ENCODE results near the gene CRYBG3. TPM values are rescaled to one million over a fixed set of nuclear protein-coding genes. Genes with fewer than 3 reads are reported as not detected.

The CRYBG3 gene
- total RNA-seq, 1 experiment from 2014 or later, result 17.2 TPM

DNA sequence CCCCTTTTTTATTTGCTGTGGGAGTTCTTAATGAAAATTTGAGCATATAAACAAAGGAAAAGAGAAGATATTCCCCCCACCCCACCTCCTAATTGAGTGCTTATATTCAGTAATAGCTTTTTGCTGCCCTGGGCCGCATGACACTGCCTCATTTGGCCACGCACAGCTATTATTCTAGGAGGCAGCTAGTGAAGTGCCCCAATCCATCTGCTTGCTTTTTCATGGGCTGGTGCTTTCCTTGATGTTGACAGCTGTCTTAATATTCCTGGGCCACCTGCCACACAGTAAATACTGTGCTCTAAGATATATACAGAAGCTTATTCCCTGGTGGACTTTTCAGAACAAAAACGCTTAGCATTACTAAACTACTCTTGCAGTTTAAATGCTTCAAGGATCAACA is 3.8 kb upstream of the CRYBG3 start:
- Histone ChIP-seq H3K27ac (no peak overlapping the region), H2AFZ (no peak overlapping the region), H3K9me3 (ENCODE audit: insufficient read depth, low read depth) (no peaks in the 10 kb centered on the region; the same call in 1 of the 2 replicates), H4K20me1 (ENCODE audit: insufficient read depth) (no peaks in the 10 kb centered on the region), H3K79me2 (ENCODE audit: low read depth) (peaks cover 2% of the 10 kb centered on the region), H3K9me2 (ENCODE audit: insufficient read depth) (no peaks in the 10 kb centered on the region), H3F3A (ENCODE audit: insufficient read depth, low read depth) (peaks cover 11% of the 10 kb centered on the region; the same call in 1 of the 2 replicates), H3K4me2 (no peak overlapping the region), H3K4me3 (no peak overlapping the region), H3K36me3 (ENCODE audit: low read depth) (no peaks in the 10 kb centered on the region), H3K27me3 (ENCODE audit: insufficient read depth, low read depth) (no peaks in the 10 kb centered on the region), H3K4me1 (replicated peaks; ENCODE audit: insufficient read depth) (peaks cover 22% of the 10 kb centered on the region)
- no peak for DNase-seq
- POLR2A ChIA-PET (ENCODE audit: unreplicated experiment), result interaction anchor here (0.5 kb wide), 1 partner anchor 19 kb away, joined by 6 read pairs; no protein-coding TSS in a partner anchor
- no peak for TF ChIP-seq EZH2 (IDR thresholded peaks at IDR 0.05; ENCODE audit: low read depth)
- TF ChIP-seq, protein P1, sequence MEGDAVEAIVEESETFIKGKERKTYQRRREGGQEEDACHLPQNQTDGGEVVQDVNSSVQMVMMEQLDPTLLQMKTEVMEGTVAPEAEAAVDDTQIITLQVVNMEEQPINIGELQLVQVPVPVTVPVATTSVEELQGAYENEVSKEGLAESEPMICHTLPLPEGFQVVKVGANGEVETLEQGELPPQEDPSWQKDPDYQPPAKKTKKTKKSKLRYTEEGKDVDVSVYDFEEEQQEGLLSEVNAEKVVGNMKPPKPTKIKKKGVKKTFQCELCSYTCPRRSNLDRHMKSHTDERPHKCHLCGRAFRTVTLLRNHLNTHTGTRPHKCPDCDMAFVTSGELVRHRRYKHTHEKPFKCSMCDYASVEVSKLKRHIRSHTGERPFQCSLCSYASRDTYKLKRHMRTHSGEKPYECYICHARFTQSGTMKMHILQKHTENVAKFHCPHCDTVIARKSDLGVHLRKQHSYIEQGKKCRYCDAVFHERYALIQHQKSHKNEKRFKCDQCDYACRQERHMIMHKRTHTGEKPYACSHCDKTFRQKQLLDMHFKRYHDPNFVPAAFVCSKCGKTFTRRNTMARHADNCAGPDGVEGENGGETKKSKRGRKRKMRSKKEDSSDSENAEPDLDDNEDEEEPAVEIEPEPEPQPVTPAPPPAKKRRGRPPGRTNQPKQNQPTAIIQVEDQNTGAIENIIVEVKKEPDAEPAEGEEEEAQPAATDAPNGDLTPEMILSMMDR (conservative IDR thresholded peaks at IDR 0.05), result no peak
- BruUV-seq (replicated peaks), result no TSS peak
- intact Hi-C loops (cut with micrococcal nuclease; ENCODE audit: unreplicated experiment), result no loop called here
- CTCF ChIA-PET, result no interaction called here

DNA sequence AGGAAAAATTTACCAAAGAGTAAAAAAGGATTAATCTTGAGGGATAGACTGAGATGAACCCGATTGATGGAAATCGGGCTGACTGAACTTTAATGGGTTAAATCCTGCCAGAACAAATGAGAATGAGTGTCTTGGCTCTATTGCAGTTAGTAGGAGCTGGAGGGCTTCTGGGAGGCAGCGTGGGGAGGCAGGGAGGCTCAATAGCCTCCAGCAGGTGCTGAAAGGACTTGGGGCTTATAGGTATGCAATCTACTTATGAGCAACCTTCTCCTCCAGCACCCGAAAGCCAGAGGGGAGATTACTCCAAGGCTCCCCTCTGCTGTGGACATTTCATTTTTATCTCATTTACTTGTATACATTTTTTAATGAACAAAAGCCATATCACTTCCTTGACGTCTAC is 1.0 kb upstream of the CRYBG3 start:
- Histone ChIP-seq H2AFZ (peak overlapping the region; percentile 98), H3K79me2 (ENCODE audit: low read depth) (peaks cover 30% of the 10 kb centered on the region), H3K36me3 (ENCODE audit: low read depth) (no peaks in the 10 kb centered on the region), H3F3A (ENCODE audit: insufficient read depth, low read depth) (peaks cover 11% of the 10 kb centered on the region; the same call in 1 of the 2 replicates), H3K4me2 (peak overlapping the region; percentile 85), H3K27ac (no peak overlapping the region), H4K20me1 (ENCODE audit: insufficient read depth) (no peaks in the 10 kb centered on the region), H3K4me1 (replicated peaks; ENCODE audit: insufficient read depth) (peaks cover 24% of the 10 kb centered on the region), H3K9me2 (ENCODE audit: insufficient read depth) (no peaks in the 10 kb centered on the region), H3K27me3 (ENCODE audit: insufficient read depth, low read depth) (no peaks in the 10 kb centered on the region), H3K9me3 (ENCODE audit: insufficient read depth, low read depth) (no peaks in the 10 kb centered on the region), H3K4me3 (peak overlapping the region; percentile 71)
- no peak for TF ChIP-seq EZH2 (IDR thresholded peaks at IDR 0.05; ENCODE audit: low read depth)
- TF ChIP-seq, protein P1 (conservative IDR thresholded peaks at IDR 0.05), result no peak
- intact Hi-C loops (cut with micrococcal nuclease; ENCODE audit: unreplicated experiment), result loop anchor here (5.0 kb wide), 1 partner anchor 97 kb away; no protein-coding TSS in a partner anchor
- ChIA-PET POLR2A (ENCODE audit: unreplicated experiment) (interaction anchor here (1.0 kb wide), 1 partner anchor 21 kb away, joined by 9 read pairs; no protein-coding TSS in a partner anchor), CTCF (interaction anchor here (0.8 to 1.2 kb wide), 2 partner anchors 56 to 202 kb away, joined by 3 to 10 read pairs; partner anchors contain the start of gene ARL6)
- DNase-seq, result peak in 1 of 2 experiments; percentile 7
- no TSS peak for BruUV-seq (replicated peaks)

DNA sequence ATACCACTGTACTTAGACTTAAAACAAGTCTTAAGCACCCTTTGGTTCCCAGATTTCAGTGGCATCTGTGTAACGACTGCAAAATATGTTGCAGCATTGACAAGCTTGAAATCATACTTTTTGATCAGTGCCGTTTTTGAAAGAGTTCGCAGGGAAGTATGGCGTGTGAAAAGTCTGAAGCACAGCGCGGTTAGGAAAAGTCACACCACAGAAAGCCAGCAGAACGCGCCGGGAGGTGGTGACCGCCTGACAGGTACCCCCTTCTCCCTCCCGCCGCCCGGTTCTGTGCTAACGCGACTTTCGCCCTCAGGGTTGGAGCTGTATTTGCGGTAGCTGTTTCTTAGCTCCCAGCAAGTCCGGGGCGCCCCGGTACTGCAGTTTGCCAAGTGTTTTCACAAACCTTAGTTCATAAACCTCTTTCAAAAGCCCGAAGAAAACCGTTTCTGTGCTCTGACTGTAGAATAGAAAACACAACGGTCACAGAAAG is 481 bp upstream of the CRYBG3 start:
- Histone ChIP-seq H3K4me1 (replicated peaks; ENCODE audit: insufficient read depth) (peaks cover 19% of the 10 kb centered on the region), H3K27ac (peak overlapping the region; percentile 13), H3K27me3 (ENCODE audit: insufficient read depth, low read depth) (no peaks in the 10 kb centered on the region), H3K4me2 (peak overlapping the region; percentile 85), H3F3A (ENCODE audit: insufficient read depth, low read depth) (peaks cover 11% of the 10 kb centered on the region; the same call in 1 of the 2 replicates), H3K79me2 (ENCODE audit: low read depth) (peaks cover 36% of the 10 kb centered on the region), H3K36me3 (ENCODE audit: low read depth) (no peaks in the 10 kb centered on the region), H2AFZ (peak overlapping the region; percentile 98), H3K9me2 (ENCODE audit: insufficient read depth) (no peaks in the 10 kb centered on the region), H3K9me3 (ENCODE audit: insufficient read depth, low read depth) (no peaks in the 10 kb centered on the region), H4K20me1 (ENCODE audit: insufficient read depth) (no peaks in the 10 kb centered on the region), H3K4me3 (peak overlapping the region; percentile 71)
- peak in 1 of 2 experiments; percentile 75 for DNase-seq
- ChIA-PET CTCF (interaction anchor here (0.8 to 1.2 kb wide), 4 partner anchors 57 to 201 kb away, joined by 3 to 10 read pairs (median 3); partner anchors contain the start of gene ARL6), POLR2A (ENCODE audit: unreplicated experiment) (interaction anchor here (0.8 to 1.2 kb wide), 3 partner anchors 21 to 150 kb away, joined by 3 to 9 read pairs (median 3); no protein-coding TSS in a partner anchor)
- TSS peak; percentile 69 for BruUV-seq (replicated peaks)
- intact Hi-C loops (cut with micrococcal nuclease; ENCODE audit: unreplicated experiment), result loop anchor here (5.0 kb wide), 1 partner anchor 96 kb away; no protein-coding TSS in a partner anchor
- TF ChIP-seq, protein P1 (conservative IDR thresholded peaks at IDR 0.05), result no peak
- TF ChIP-seq EZH2 (IDR thresholded peaks at IDR 0.05; ENCODE audit: low read depth), result no peak
